Measurements from ENCODE around the gene PRICKLE4.

PRICKLE4 gene, protein sequence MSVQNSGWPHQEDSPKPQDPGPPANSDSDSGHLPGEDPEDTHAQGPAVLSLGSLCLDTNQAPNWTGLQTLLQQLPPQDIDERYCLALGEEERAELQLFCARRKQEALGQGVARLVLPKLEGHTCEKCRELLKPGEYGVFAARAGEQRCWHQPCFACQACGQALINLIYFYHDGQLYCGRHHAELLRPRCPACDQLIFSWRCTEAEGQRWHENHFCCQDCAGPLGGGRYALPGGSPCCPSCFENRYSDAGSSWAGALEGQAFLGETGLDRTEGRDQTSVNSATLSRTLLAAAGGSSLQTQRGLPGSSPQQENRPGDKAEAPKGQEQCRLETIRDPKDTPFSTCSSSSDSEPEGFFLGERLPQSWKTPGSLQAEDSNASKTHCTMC

GRCh38 chr6:41780551-41781365 lies at the start of gene PRICKLE4:
Gene PRICKLE4 (plus strand): TSS chr6:41780782. CDS start chr6:41783474, 2,692 bp downstream.
- DNase-seq (ENCODE audit: low spot score): peak; percentile 60

- no peak for DNase-seq (ENCODE audit: low spot score)
Observed at GRCh38 chr6:41731561-41732086, 49.0 kb upstream of the PRICKLE4 start.

DNA sequence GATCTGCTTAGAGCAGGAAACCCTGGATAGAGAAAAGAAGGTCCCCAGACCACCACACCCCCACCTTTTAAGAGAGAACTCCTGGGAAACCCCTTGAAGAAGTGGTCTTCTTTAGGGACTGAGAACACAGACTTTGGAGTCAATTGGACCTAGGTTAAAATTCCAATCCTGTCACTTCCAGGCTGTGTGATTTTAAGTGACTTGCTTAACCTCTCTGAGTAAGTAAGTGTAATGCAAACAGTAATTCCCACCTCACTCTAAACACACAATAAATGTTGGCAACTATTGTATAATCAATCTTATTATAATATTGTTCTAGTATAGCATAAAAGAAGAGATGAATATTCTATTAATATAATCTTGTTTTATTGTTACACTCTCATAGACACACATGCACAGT lies 48.4 kb upstream of the PRICKLE4 start:
- DNase-seq (ENCODE audit: low spot score): no peak

DNA sequence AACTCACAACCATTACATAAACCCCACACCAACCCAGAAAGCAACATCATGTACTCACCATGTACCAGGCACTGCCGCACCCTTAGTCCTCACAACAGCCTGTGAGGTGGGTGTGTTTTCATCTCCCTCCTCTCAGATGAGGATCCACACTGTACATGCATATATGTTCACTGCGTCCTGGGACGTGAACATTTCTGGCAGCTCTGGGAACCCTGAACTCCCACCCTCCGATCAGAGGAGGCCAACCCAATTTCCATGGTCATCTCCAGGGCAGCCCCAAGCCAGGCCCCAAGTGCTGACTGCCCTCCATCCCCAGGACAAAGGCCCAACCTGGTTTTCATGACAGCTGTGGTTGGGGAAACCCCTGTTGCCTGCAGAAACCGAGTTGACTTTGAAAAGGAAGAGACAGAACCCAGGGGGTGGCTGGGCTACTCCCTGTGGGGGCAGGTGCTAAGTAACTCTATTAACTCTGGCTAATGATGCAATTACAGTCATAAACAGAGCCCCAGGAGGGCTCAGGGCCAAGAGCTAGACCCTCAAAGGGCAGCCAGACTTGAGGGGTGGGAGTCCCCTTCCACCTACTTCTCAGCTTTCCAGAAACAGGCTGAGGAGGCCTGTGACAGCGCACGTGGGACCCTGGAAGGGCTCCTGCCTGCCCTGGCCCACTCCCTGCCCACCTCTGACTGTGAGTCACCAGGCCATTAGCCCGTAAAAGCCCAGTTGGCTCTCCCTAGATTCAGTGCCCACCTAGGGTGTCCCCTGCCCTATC lies 47.8 kb upstream of the PRICKLE4 start:
- DNase-seq (ENCODE audit: low spot score): no peak

DNA sequence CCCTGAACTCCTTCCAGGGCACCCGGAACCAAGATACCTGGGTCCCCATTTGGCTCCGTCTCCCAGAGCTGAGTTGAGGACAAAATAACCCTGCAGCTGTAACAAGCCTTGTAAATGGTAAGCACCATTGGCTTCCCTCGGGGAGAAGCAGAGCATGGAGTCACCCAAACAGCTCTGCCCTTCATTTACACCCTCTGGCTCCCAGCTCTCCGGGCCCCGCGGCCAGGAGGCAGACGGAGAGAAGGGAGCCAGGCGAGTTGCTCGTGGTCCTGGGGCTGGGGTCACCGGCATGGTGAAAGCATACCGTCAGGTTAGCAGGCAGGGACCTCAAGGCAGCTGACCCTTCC lies 47.2 kb upstream of the PRICKLE4 start:
- DNase-seq (ENCODE audit: low spot score): no peak

- peak; percentile 92 for DNase-seq (ENCODE audit: low spot score)
Observed at GRCh38 chr6:41733707-41734665, 46.6 kb upstream of the PRICKLE4 start.

DNA sequence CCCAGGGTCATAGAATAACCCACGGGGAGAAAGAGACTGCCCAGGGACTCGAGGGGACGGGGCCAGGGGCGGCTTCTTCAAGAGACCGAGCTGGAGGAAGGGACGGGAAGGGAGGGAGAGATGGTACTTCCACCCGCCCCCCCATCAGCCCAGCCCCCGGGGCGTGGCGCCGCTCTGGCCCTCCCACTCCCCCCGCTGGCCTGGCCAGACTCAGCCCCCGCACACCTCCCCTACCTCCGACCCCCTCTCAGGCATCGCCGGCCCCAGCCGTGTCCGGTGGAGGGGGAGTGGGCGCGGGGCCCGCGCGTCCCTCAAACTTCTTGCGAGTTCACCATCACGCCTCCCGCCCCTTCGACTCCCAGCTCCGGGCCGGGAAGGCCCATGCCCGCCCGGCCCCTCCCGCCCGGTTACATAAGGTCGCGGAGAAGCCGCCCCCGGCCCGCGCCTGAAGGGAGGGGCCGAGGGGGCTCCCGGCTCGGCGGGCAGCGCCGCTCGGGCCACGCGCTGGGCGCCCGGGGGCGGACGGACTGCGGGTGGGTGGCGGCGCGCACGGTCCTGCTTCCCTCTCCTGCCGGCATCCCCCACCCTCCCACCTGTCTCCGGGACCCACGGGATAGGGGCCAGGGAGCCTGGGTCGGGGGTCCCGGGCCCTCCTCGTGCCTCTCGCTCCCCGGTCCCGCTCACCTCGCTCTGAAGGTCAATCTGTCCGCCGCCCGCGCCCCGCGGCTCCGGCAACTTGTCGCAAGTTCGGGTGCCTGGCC lies 45.7 kb upstream of the PRICKLE4 start:
- DNase-seq (ENCODE audit: low spot score): peak; percentile 90

DNA sequence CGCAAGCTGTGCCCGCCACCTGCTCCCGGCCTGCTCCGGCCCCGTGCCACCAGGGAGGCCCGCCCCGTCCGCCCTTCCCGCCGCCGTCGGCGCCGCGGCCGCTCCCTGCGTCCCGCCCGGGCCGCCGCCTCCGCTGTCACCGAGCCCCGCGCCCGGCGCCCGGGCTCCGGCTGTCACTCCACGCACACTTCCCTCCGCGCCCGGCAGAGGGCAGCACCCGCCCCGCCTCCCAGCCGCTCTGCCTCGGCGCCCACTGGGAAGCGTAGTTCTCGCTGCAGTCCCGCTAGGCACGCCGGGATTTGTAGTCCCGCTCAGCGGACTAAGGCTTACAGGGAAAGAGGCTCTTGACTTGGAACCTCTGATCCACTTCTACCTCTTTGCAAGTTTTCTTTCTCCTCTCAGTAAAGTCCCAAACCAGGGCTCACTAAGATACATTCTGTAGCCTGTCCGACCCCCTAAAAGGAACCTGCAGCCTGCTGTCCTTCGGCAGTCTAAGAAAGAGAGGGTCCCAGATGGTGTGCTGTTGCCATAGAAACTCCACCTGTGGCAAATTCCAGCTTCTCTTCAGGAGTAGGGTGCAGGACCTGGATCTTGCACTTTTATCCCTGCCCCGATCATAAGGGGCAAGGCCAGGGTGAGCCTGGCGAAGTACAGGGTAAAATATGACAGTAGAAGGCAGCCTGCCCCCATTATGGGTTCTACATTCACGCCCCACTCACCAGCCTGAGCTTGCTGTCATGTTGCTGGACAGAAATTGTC lies 45.0 kb upstream of the PRICKLE4 start, which contains the start of gene TFEB:
Gene TFEB (minus strand): TSS at position 182 of the 759 bp plus-strand sequence. CDS start 44,395 bp downstream, outside the sequence.
- DNase-seq (ENCODE audit: low spot score): peak; percentile 98

GRCh38 chr6:41736186-41736733 lies 44.3 kb upstream of the PRICKLE4 start:
- DNase-seq (ENCODE audit: low spot score): no peak

GRCh38 chr6:41736800-41737555 lies 43.6 kb upstream of the PRICKLE4 start:
- DNase-seq (ENCODE audit: low spot score): no peak

- DNase-seq (ENCODE audit: low spot score): no peak
Observed at GRCh38 chr6:41737591-41738130, 42.9 kb upstream of the PRICKLE4 start.

GRCh38 chr6:41739041-41739440 lies 41.5 kb upstream of the PRICKLE4 start:
- no peak for DNase-seq (ENCODE audit: low spot score)

- no peak for DNase-seq (ENCODE audit: low spot score)
Observed at GRCh38 chr6:41740366-41741162, 40.0 kb upstream of the PRICKLE4 start.

DNA sequence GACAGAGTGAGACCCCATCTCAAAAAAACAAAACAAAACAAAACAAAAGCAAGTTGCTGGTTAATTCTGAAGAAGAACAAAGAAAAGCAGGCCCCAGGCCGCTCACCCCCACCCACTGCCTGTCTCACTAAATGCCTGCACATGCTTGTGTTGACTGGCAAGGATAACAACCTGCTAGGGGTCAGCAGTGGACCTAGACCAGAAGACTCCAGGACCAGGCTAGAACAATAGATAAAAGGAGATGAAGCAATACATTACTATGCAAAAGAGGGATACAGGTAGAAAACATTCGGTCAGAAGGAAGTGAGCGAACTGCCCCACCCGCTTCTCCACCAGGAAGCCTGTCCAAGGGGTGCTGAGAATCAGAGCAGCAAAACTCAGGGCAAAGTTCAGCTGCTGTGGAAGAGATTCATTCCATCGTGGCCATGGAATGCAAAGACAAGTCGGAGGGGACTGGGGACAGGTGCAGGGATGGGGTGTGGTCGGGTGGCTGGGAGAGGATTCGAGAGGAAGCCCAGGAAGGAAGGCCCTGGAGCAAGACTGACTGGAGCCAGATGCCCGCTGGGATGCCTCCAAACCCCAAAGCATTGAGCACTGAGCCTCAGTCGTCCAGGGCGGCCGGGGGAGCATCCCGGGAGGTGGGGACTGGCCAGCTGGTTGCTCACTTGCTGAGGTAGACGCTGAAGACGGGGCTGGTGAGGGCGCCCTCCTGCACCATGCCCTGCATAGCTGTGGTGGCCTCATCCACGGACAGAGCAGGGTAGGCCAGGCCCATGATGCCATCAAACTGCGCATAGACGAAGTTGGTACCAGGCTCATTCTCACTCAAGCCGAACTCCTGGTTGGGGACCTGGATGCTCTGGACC lies 38.7 kb upstream of the PRICKLE4 start:
- DNase-seq (ENCODE audit: low spot score): no peak

DNA sequence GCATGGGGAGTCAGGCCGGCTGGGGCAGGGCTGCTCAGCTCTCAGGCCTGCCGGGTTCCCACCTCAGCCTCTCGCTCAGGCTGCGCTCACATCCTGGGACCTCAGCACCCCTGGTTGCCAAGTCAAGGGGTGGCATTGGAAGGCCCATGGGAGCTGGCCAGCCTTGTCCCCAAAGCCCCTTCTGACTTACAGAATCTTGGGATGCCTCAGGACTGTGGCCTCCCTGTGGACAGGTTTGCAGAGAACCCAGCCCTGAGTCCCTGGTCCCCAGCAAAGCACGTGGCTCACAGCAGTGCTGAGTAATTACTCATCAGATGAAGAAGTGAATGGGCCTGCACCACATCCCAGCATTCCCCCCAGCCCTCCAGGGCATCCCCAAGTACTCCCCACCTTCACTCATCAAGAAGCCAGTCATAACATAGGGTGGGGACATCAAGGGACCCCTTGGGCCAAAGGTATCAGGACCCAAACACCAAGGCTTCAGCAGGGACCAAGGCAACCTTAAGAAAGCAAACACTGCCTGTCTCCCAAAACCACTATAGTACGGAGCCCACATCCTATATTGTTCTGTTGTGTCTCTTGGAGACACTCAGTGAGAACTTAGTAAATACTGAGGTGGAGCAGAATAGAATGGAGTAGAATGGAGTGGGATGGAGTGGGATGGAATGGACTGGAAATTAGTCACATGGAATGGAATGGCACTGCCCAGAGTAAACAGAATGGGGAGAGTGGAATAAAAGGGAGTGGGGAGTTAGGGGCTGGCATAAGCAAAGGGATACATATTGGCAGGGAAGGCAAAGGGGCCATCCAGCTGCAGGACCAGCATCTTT lies 37.0 kb upstream of the PRICKLE4 start:
- DNase-seq (ENCODE audit: low spot score): no peak
